Thoracic aorta (tissue), 2 donors: ENCODE data around the gene ECHDC3. TPM values are rescaled to one million over a fixed set of nuclear protein-coding genes. Genes with fewer than 3 reads are reported as not detected.
A peak's percentile ranks its signal among the peaks of the same experiment; 100 is the strongest.

Source experiments
- ATAC-seq: fragments of 150-250 bp; one replicate; pipeline ENCODE4 v1.8.0; 2017; ENCODE audit warnings: low read depth; ENCODE audit not compliant: insufficient number of reproducible peaks, low FRiP score
- DNase-seq: peaks from one replicate; pipeline ENCODE4 v3.0.0-alpha.2; 2020; ENCODE audit warnings: low spot score
- H3K27ac ChIP-seq, 2 donors: fragments of 200-600 bp; sonication (generic); 1 replicate in 1 of 2; 2 replicates in 1 of 2; pipeline ENCODE4 v1.5.1; 2016; ENCODE audit warnings: mild to moderate bottlenecking in 2 of 2, moderate library complexity in 2 of 2
- H3K27me3 ChIP-seq: fragments of 200-600 bp; sonication (generic); replicated peaks from 2 replicates; pipeline ENCODE4 v1.6.0; 2016; ENCODE audit warnings: mild to moderate bottlenecking; ENCODE audit not compliant: insufficient read depth
- H3K36me3 ChIP-seq: fragments of 200-600 bp; sonication (generic); one replicate; pipeline ENCODE4 v1.5.1; 2016
- H3K4me1 ChIP-seq, 2 donors: fragments of 200-600 bp; sonication (generic); 1 replicate in 1 of 2; 2 replicates in 1 of 2; pipeline versions ENCODE4 v1.5.1 to v1.6.0; 2016; ENCODE audit warnings: low read depth in 2 of 2, mild to moderate bottlenecking in 1 of 2; ENCODE audit not compliant: control insufficient read depth in 1 of 2
- H3K4me3 ChIP-seq: fragments of 200-600 bp; sonication (generic); 2 replicates; pipeline ENCODE4 v1.5.1; 2016; ENCODE audit warnings: mild to moderate bottlenecking
- H3K9me3 ChIP-seq: fragments of 200-600 bp; sonication (generic); 2 replicates; pipeline ENCODE4 v1.5.1; 2016
- CTCF ChIP-seq: fragments of 200-600 bp; sonication (generic); IDR thresholded peaks from one replicate; pipeline ENCODE4 v1.5.1; 2019; ENCODE audit warnings: antibody characterized with exemption
- total RNA-seq, 2 donors: library from RNA; depleted of rRNA; stranded (reverse); fragments of >200 nt; gene quantifications; one replicate each; pipeline versions ENCODE4 v1.1.0 to v1.2.3, GENCODE V29; 2016

ECHDC3 gene
- total RNA-seq, 2 donors from 2014 or later = 12.2 to 21.2 TPM

- DNase-seq (no peak), ATAC-seq (no peak)
- no peak overlapping the region for H3K4me3 ChIP-seq
- H3K36me3 ChIP-seq = no peaks in the 10 kb centered on the region
- no peaks in the 10 kb centered on the region for H3K27me3 ChIP-seq
- TF ChIP-seq CTCF = no peak
- no peaks in the 10 kb centered on the region for H3K9me3 ChIP-seq
- H3K4me1 ChIP-seq = no peaks in the 10 kb centered on the region
- H3K27ac ChIP-seq = no peak overlapping the region
Measured at GRCh38 chr10:11773761-11774441, 31.7 kb downstream of the ECHDC3 start.

- Histone ChIP-seq H3K36me3 (no peaks in the 10 kb centered on the region), H3K4me1 (no peaks in the 10 kb centered on the region), H3K4me3 (no peak overlapping the region), H3K27ac (no peak overlapping the region), H3K9me3 (no peaks in the 10 kb centered on the region), H3K27me3 (no peaks in the 10 kb centered on the region)
- no peak for DNase-seq
- no peak for TF ChIP-seq CTCF
- no peak for ATAC-seq
Measured at GRCh38 chr10:11775412-11775811, 33.2 kb downstream of the ECHDC3 start.

- H3K4me1 ChIP-seq = no peaks in the 10 kb centered on the region
- no peaks in the 10 kb centered on the region for H3K36me3 ChIP-seq
- H3K4me3 ChIP-seq = no peak overlapping the region
- no peak for DNase-seq
- H3K27me3 ChIP-seq = no peaks in the 10 kb centered on the region
- ATAC-seq = no peak
- H3K27ac ChIP-seq = no peak overlapping the region
- no peak for TF ChIP-seq CTCF
- H3K9me3 ChIP-seq = no peaks in the 10 kb centered on the region
Measured at GRCh38 chr10:11776080-11776479, 33.9 kb downstream of the ECHDC3 start.

GRCh38 chr10:11781114-11781513 is 38.9 kb downstream of the ECHDC3 start:
- Histone ChIP-seq H3K36me3 (no peaks in the 10 kb centered on the region), H3K27me3 (no peaks in the 10 kb centered on the region), H3K9me3 (no peaks in the 10 kb centered on the region), H3K4me1 (no peaks in the 10 kb centered on the region), H3K4me3 (no peak overlapping the region), H3K27ac (no peak overlapping the region)
- TF ChIP-seq CTCF = no peak
- ATAC-seq = no peak
- DNase-seq = no peak

- Histone ChIP-seq H3K9me3 (no peaks in the 10 kb centered on the region), H3K36me3 (no peaks in the 10 kb centered on the region), H3K4me3 (no peak overlapping the region), H3K4me1 (no peaks in the 10 kb centered on the region), H3K27ac (no peak overlapping the region), H3K27me3 (no peaks in the 10 kb centered on the region)
- DNase-seq = no peak
- no peak for ATAC-seq
- peak; percentile 61 for TF ChIP-seq CTCF
Measured at GRCh38 chr10:11782793-11783557, 40.8 kb downstream of the ECHDC3 start.
